Epithelial cell of prostate (primary cell): Measurements from ENCODE around the gene CACNA1A.
"Not testable (repeated sequence)": the region's sequence is repeated elsewhere in the genome, so short reads cannot be mapped to it uniquely, and the experiment has no call there.

Experiments
- DNase-seq: peaks from one replicate; pipeline ENCODE4 v3.0.0-alpha.2; 2011; ENCODE audit warnings: low read depth, low spot score
- H3K27ac ChIP-seq: fragments of 450-650 bp; 2 replicates; pipeline ENCODE4 v1.5.1; 2017; ENCODE audit warnings: mild to moderate bottlenecking

Gene CACNA1A

DNA sequence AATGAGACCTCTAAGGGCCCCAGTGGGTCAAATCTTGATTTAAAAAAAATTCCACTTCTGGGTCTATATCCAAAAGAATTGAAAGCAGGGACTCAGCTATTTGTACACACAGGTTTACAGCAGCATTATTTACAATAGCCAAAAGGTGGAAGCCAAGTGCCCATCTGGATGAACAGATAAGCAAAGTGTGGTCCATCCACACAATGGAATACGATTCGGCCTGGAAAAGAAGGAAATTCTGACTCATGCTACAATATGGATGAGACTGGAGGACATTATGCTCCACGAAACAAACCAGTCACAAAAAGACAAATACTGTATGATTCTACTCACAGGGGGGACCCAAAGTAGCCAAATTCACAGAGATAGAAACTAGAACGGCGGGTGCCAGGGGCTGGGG lies 76.7 kb downstream of the CACNA1A start:
- no peak overlapping the region for H3K27ac ChIP-seq
- DNase-seq: no peak

DNA sequence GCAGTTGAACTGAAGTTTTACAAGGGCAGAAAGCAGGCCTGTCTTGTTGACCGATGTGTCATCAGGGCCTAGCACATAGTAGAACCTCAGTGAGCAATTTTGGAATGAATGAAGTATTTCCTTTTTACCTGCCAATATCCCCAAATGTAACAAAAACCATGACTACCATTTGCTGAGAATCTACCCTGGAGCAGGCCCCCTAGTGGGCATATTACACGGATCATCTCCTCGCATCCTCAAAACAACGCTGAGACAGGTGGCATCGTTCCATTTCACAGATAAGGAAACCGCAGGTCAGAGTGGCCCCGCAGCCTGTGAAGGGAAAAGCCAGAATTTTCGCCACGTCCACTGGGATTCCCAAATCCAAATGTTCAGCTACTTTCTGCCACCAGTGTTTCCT lies 77.9 kb downstream of the CACNA1A start:
- DNase-seq: no peak

DNA sequence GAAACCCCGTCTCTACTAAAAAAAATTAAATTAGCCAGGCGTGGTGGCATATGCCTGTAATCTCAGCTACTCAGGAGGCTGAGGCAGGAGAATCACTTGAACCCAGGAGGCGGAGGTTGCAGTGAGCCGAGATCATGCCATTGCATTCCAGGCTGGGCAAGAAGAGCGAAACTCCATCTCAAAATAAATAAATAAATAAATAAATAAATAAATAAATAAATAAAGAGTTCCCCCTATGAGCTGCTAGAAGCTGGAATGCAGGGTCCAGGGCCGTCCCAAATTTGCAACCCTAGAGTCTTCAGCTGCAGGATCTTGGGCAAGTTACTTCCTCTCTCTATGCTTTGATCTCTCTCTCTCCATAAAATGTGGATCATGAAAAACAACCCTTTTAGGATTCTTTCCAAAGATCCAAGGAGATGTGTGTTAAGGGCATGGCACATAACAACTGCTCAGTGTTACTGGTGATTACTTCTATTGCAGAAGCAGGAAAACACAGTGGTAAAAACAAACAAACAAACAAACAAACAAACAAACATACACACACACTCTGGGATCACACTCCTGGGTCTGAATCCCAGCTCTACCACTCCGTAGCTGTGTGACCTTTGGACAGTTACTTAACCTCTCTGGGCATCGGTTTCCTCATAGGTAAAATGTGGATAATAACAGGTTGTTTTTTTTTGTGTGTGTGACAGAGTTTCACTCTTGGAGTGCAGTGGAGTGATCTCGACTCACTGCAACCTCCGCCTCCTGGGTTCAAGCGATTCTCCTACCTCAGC lies 78.8 kb downstream of the CACNA1A start:
- no peak overlapping the region for H3K27ac ChIP-seq
- no peak for DNase-seq

More for the DNA sequence above, 77.9 kb downstream of the CACNA1A start:
- H3K27ac ChIP-seq: no peak overlapping the region

DNA sequence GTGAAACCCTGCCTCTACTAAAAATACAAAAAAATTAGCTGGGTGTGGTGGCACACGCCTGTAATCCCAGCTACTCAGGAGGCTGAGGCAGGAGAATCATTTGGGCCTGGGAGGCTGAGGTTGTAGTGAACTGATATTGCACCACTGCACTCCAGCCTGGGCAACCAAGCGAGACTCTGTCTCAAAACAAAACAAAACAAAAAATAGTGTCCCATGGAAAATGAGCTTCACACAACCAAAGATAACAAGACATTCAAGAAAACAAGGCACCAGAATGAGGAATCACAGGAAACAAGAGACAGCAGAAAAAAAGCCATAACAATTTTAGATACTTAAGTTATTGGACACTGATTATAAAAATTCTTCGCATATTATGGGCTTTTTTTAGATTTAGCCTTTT lies 80.4 kb downstream of the CACNA1A start:
- not testable (repeated sequence) for DNase-seq, H3K27ac ChIP-seq

DNA sequence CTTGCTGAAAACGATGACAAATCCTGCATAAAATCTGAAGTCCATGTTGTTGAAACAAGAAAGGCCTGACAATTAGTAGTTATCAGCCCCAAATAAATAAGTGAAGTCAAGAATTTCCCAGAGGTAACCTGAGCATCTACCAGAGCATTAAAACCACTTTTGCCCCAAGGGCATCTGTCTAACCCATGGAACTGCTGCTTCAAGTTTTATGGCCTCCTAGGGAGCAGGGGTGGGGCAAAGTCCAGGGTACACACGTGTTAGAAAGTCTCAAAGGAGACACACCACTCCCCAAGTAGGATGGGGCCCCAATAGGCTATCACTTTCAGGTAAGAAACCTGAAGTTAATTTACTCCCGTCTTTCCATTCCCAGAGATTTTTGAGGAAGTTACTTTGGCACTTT lies 81.1 kb downstream of the CACNA1A start:
- H3K27ac ChIP-seq: no peak overlapping the region
- DNase-seq: no peak

DNA sequence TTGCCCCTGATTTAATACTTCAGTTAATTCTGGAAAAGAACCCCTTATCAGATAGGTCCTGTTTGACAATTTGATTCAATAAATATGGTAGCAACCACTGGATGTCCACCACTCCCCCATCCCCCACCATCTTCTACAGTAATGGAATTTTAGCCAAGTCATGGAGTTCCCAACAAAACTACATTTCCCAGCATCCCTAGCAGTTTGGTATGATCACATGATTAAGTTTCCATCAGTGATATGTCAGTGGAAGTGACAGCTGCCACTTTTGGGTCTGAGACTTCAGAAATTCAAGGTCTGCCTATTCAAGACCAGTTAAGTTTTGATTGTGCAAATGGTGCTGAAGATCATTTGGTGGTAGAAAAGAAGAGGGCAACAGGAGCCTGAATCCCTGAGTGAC lies 85.5 kb downstream of the CACNA1A start:
- no peak for DNase-seq
- no peak overlapping the region for H3K27ac ChIP-seq

DNA sequence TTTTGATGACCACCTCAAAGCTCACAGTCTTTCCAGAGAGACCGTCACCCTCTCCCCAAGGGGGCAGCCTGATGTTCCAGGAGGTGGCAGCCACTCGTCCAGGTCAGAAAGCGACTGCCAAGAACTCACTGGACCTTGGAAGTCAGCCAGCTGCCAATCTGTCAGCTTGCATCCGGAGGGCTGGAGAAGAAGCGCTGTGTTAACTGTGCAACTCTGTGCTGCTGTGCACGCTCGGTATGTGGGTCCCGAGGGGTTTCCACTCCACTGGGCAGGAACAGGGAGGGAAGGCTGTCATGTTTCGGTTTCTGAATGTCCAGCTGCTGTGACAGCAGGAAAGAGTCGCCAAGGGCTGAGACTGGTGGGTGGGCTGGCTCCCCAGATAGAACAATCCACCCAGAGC lies 89.2 kb downstream of the CACNA1A start:
- no peak for DNase-seq

DNA sequence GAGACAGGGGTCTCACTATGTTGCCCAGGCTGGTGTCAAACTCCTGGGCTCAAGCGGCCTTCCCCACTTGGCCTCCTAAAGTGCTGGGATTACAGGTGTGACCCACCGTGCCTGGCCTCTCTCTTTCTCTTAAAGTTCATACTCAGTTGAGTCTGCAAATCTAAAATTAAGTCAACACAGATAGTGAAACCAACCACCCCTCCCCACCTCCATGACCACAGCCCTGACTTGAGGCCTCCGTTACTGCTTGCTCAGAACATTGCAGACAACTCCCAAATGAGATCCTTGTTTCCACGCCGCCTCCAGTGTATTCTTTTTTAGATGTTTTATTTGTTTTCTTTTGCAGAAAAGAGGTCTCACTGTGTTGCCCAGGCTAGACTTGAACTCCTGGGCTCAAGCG lies 94.4 kb downstream of the CACNA1A start:
- no peak for DNase-seq
- H3K27ac ChIP-seq: no peak overlapping the region

More for the DNA sequence above, 89.2 kb downstream of the CACNA1A start:
- no peak overlapping the region for H3K27ac ChIP-seq

DNA sequence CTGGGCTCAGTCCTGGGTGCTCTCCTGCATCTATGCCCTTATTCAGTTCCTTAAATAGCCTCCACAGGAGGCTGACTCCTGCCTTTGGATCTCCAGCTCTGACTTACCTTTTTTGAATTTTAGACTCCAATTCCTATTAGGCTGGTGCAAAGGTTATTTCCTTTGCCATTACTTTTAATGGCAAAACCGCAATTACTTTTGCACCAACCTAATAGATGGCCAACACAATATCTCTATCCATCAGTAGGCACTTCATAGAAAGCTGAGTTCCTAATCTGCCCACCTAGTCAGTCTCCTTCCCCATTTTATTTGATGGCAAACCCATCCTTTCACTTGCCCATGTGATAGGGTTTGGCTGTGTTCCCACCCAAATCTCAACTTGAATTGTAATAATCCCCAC lies 95.3 kb downstream of the CACNA1A start:
- no peak overlapping the region for H3K27ac ChIP-seq
- DNase-seq: no peak

DNA sequence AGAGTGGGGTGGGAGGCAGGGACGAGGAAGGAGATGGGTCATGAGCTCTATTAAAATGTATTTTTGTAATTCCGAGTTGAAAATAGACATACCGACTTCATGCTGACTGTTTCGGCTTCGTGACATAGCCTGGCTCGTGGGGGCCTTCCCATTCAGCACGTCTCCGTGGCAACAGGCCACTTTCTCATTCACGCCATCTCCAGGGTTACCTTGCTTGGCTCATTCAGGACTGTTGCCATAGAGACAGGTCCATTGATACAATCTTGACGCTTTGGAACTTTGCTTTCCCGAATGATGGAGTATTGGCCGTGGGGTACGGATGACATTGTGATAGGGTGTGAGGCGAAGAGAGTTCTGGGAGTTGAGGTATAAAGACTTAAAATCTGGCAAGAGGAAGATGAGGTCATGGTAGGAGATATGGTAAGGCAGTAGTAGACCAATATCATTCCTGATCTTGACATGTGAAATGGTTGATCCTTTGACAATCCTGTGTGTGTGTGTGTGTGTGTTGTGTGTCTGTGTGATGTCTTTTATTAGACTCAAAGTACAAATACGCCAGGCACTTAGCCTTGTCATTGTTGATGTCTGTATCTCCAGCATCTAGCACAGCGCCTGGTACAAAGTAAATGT lies 97.3 kb downstream of the CACNA1A start:
- no peak overlapping the region for H3K27ac ChIP-seq
- no peak for DNase-seq

DNA sequence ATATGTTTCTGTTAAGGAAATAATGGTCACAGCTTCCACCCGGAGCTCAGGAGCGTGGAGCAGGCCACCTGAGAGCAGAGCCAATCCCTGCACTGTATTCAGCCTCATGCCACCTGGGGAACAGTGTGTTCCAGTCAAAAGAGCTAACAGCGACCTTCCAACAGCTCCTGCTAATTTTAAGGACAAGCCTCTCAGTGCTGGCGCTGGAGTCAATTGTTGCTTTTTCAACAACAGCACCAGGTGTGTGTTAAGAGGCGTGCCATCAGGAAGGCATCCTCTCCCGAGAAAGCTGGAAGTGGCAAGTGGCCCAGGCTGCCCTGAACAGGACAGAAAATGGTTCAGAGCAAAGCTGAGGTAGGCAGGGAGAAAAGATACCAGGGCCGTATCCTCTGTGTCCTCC lies 102.0 kb downstream of the CACNA1A start:
- DNase-seq: no peak
- H3K27ac ChIP-seq: no peak overlapping the region

DNA sequence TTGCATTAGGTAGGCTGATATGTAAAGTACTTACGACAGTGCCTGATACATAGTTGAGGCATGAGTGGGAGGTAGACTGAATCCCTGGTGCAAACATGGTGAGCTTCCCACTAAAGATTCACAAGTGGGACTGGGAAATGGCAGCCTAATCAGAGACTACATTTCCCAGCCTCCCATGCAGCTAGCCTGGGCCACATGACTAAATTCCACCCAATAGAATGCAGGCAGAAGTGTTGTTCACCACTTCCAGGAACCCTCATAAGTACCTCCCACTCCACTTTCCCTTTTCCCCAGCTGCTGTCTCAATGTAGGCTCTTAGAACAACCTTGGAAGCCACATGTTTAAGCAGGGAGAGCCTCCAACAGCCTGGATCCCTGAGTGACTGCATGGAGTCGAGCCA lies 104.9 kb downstream of the CACNA1A start:
- H3K27ac ChIP-seq: no peak overlapping the region
- DNase-seq: no peak

DNA sequence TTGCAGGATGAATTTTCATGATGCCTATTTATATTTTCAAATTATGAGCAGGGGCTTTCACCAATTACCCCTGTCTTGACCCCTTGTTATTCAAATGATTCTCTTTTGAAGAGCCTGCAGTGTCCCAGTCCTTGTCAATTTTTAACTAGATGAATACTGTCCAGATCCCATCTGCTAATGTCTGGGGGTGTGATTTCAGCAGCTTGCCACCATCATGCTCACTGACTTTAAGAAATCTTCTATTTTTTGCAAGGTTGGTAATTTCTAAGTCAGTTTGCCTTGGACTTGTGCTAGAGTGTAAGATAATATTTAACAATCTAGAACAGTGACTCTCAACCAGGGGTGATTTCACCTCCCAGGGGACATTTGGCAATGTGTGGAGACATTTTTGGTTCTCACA lies 106.0 kb downstream of the CACNA1A start:
- DNase-seq: no peak
- H3K27ac ChIP-seq: no peak overlapping the region

DNA sequence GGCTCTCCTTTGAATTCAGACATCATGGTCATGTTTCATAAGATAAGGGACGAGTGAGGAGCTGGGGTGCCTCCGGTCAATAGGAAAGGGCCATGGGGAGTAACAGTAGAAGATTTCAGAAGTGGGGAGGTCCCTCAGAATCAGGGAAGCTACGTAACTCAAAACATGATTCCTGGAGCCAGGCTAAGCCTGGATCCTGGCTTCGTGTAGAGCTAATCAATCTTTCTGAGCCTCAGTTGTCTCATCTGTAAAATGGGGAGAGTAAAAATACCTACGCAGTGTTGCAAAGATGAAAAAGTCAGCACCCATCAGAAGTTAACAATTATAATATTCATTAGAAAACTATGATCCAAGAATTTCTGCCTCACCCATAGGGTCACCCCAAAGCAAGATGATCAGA lies 106.5 kb downstream of the CACNA1A start:
- H3K27ac ChIP-seq: peak overlapping the region; percentile 91
- DNase-seq: no peak

DNA sequence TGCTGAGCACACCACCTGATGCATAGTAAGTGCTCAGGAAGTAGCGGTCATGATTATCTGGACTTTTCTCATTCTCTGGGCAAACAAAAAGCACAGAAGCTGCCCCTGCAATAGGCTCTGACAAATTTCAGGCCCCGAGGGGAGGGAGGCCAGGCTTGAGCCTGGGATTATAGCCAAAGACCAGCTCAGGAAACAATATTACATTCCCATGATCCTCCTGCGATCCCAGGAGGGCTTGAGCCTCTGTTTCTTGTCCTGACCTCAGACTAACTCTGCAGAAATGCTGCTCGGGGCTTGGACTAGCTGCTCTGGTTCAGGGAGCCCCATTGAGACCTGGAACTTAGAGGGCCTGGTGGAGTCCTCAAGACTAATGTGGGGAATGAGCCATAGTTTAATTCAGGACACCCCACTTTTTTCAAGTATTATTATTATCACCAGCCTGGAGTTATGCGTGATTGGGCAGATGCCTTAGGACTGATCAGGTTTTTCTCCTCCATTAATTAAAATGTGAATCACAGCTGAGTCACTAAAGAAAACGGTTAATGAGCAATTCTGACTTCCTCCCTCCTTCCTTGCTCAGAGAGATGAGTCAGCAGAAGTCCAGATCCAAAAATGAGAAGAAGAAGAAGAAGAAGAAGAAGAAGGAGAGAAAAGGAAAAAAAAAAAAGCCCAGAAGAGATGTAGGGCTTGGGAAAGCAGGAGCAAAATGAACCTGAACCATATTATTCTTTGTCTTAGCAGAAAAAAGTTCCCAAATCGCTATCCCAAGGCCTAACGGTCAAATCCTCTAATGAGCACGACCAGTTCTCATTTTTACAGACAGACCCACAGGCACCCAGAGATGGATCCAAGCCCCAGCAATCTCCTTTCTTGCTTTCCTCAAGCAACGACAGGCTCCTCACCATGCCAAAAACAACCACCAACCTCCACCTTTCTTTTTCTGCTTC lies 107.2 kb downstream of the CACNA1A start:
- peak overlapping the region; percentile 91 for H3K27ac ChIP-seq
- DNase-seq: peak; percentile 54

DNA sequence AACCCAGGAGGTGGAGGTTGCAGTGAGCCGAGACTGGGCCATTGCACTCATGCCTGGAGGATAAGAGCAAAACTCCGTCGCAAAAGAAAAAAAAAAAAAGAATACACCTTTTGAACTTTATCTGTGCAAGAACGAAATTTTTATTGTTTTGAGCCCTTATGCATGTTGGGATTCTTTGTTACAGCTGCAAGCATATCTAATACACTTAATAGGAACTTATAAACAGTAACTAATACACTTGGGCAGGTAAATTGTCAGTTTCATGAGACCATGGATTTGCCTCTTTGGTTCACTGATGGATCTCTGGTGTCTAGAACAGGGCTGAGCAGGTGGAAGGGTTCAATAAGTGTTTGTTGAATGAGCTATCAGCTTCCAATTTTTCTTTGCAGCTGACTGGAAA lies 108.1 kb downstream of the CACNA1A start:
- H3K27ac ChIP-seq: peak overlapping the region; percentile 91
- no peak for DNase-seq

DNA sequence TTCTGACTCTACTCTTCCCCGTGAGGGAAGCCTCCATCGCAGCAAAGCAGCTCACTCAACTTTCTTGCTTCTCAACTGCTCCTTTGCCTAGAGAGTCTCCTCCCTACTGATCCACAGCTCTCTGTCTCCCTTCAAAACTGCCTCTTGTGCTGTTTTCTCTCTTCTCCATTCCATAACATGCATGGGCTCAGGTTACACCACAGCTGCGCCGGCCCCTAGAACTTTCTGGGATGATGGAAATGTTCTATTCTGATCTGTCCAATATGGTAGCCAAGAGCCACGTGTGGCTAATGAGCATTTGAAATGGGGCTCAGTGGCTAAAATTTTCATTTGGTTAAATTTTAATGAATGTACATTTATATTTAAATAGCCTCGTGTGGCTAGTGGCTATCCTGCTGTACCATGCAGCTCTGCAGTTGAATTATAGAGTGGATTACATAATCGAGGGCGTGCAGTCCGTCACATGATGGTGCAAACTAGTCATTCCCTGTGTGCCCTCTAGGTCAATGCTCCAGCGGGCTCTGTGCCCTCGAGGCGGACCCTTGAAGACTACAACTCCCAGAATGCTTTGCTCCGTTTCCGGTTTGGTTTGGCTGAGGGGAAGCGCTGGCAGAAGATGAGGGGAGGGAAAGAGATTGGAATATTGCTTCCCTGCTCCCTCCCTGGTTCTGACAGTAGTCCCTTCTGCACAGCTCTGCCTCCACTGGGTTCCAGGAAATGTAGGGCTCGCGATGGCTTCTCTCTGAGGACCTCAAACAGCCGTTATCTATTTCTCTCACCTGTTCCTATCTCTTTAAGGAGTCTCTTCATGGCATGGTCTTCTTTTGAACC lies 109.8 kb downstream of the CACNA1A start:
- no peak for DNase-seq
- H3K27ac ChIP-seq: no peak overlapping the region

DNA sequence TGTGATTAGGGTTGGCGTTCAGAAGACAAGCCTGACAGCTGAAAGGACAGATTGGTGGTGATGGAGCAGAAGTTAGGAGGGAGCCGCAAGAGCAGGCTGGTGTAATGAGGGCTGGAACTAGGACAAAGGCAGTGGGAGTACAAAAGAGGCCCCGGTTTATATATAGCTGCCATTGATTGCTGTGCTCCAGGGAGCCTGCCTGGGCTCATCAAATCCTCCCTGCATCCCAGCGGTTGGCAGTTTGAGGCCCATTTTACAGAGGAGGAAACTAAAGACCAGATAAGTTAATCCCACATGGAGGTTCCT lies 123.7 kb downstream of the CACNA1A start:
- no peak for DNase-seq
- no peak overlapping the region for H3K27ac ChIP-seq

DNA sequence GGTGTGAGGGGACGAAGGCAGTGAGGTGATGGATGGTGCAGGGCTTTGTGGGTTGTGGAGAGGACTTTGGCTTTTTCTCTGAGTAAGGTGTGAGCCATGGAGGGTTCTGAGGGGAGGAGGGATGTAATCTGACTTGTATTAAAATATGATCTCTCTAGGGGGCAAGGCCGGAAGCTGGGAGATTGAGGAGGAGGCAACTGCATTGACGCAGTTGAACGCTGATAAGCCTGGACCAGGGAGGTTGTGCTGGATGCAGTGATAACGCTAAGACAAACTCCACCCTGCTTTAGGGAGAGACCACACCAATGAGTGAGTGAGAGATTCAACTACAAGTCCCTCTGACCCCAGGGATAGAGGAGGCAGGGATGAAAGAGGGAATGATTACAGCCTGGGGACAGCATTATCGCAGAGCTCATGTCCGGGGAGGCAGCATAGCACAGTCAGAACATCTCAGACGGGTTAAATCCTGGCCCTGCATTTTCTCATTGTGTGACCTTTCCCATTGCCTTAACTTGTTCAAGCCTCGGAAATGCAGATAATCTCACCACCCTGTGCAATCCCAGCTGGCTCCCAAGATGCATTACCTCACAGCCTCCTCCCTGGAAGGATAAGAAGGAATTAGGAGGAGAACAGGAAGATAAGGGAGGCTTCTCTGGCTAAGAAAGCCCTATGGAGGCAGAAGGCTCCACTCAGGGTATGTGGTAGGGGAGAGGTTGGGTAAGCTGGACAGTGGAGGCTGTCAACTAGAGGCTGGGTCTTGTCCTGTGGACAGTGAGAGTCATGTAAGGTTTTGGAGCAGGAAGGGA lies 124.2 kb downstream of the CACNA1A start:
- no peak overlapping the region for H3K27ac ChIP-seq
- DNase-seq: no peak
